ENCODE data around the gene UQCRC1. TPM values are rescaled to one million over a fixed set of nuclear protein-coding genes. Genes with fewer than 3 reads are reported as not detected.

The UQCRC1 gene
- total RNA-seq, 1 donor, result 299 TPM

DNA sequence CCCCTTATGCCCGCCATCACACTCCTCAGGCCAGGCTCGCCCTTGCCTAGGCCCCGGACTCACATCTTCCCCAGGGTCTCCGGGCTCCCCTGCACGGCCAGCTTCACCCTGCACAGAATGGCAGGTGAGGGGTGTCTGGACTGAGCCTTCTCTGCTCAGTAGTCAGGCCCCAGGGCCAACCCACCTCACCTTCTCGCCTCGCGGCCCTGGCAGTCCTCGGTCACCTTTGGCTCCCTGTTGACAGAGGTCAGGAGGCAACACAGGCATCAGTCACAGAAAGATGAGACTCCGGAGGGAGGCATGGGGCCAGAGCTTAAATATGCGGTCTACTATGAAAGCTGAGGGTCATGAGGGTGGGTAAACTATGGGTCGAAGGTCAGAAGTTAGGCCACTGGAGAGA lies 37.5 kb downstream of the UQCRC1 start:
- Histone ChIP-seq H3K4me3 (ENCODE audit: insufficient read depth, low read length) (no peak overlapping the region), H3K36me3 (ENCODE audit: insufficient read depth, low read length) (no peaks in the 10 kb centered on the region), H4K20me1 (ENCODE audit: insufficient read depth, low read length) (no peaks in the 10 kb centered on the region), H3K27me3 (ENCODE audit: insufficient read depth, low read length) (no peaks in the 10 kb centered on the region), H3K79me2 (ENCODE audit: insufficient read depth, low read length) (no peaks in the 10 kb centered on the region), H3K27ac (ENCODE audit: low read depth, low read length) (no peak overlapping the region), H3K9me3 (ENCODE audit: low read depth, low read length) (no peaks in the 10 kb centered on the region), H3K4me1 (ENCODE audit: insufficient read depth, low read length) (no peaks in the 10 kb centered on the region), H2AFZ (ENCODE audit: low read length) (no peak overlapping the region), H3K4me2 (ENCODE audit: insufficient read depth, low read length) (no peak overlapping the region)
- TF ChIP-seq, protein P1, sequence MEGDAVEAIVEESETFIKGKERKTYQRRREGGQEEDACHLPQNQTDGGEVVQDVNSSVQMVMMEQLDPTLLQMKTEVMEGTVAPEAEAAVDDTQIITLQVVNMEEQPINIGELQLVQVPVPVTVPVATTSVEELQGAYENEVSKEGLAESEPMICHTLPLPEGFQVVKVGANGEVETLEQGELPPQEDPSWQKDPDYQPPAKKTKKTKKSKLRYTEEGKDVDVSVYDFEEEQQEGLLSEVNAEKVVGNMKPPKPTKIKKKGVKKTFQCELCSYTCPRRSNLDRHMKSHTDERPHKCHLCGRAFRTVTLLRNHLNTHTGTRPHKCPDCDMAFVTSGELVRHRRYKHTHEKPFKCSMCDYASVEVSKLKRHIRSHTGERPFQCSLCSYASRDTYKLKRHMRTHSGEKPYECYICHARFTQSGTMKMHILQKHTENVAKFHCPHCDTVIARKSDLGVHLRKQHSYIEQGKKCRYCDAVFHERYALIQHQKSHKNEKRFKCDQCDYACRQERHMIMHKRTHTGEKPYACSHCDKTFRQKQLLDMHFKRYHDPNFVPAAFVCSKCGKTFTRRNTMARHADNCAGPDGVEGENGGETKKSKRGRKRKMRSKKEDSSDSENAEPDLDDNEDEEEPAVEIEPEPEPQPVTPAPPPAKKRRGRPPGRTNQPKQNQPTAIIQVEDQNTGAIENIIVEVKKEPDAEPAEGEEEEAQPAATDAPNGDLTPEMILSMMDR (IDR thresholded peaks at IDR 0.05; ENCODE audit: extremely low read depth, low read depth, low read length), result no peak
- DNase-seq (ENCODE audit: insufficient read length, low spot score, missing footprints), result no peak

DNA sequence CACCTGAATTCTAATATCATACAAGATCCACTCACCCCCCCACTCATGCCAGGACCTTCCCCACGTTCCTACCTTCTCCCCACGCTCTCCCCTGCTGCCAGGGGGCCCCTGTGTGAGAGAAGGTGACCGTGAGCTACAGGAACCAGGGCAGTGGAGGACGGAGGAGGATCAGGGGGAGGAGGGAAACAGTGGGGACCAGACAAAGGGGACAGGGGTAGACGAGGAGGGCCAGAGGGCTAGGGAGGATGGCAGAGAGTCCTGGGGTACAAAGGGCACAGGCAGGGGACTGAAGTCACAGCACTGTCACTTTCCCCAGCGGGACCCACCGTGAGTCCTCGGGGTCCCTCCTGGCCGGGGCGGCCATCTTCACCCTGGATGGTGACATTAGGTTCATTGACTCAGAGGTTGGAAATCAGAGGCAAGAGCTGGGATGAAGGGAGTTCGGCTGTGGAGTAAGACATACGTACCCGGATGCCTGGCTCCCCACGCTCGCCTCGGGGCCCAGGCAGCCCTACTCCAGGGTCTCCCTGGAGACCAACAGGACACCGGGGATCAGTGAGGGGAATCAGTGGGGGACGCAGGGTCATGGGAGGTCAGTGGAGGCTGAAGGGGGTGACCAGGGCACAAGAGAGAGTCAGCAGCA lies 39.5 kb downstream of the UQCRC1 start:
- Histone ChIP-seq H3K79me2 (ENCODE audit: insufficient read depth, low read length) (no peaks in the 10 kb centered on the region), H3K27ac (ENCODE audit: low read depth, low read length) (no peak overlapping the region), H4K20me1 (ENCODE audit: insufficient read depth, low read length) (no peaks in the 10 kb centered on the region), H3K9me3 (ENCODE audit: low read depth, low read length) (no peaks in the 10 kb centered on the region), H3K27me3 (ENCODE audit: insufficient read depth, low read length) (no peaks in the 10 kb centered on the region), H3K4me3 (ENCODE audit: insufficient read depth, low read length) (no peak overlapping the region), H3K4me1 (ENCODE audit: insufficient read depth, low read length) (peaks cover 14% of the 10 kb centered on the region), H3K4me2 (ENCODE audit: insufficient read depth, low read length) (no peak overlapping the region), H3K36me3 (ENCODE audit: insufficient read depth, low read length) (no peaks in the 10 kb centered on the region), H2AFZ (ENCODE audit: low read length) (no peak overlapping the region)
- TF ChIP-seq, protein P1 (IDR thresholded peaks at IDR 0.05; ENCODE audit: extremely low read depth, low read depth, low read length), result no peak
- DNase-seq (ENCODE audit: insufficient read length, low spot score, missing footprints), result peak; percentile 53

DNA sequence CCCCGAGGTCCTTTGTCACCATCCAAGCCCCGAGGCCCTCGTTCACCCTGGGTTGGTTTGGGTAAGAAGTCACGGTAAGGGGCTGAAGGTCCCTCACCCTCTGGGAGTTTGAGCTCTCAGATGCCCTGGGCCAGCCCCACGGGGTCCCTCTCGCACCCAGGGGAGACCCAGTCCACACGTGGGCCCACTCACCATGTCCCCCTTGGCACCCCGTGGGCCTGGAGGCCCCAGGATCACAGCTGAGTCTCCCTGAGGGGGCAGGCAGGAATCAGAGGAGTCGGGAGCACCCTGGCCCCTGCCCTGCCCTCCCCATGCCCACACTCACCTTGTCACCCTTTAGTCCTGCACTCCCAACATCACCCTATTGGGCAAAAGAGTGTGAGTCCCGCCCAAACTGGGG lies 40.0 kb downstream of the UQCRC1 start:
- Histone ChIP-seq H2AFZ (ENCODE audit: low read length) (no peak overlapping the region), H3K9me3 (ENCODE audit: low read depth, low read length) (no peaks in the 10 kb centered on the region), H3K4me1 (ENCODE audit: insufficient read depth, low read length) (peaks cover 19% of the 10 kb centered on the region), H3K4me3 (ENCODE audit: insufficient read depth, low read length) (no peak overlapping the region), H3K79me2 (ENCODE audit: insufficient read depth, low read length) (no peaks in the 10 kb centered on the region), H3K4me2 (ENCODE audit: insufficient read depth, low read length) (no peak overlapping the region), H3K27ac (ENCODE audit: low read depth, low read length) (no peak overlapping the region), H3K27me3 (ENCODE audit: insufficient read depth, low read length) (no peaks in the 10 kb centered on the region), H4K20me1 (ENCODE audit: insufficient read depth, low read length) (no peaks in the 10 kb centered on the region), H3K36me3 (ENCODE audit: insufficient read depth, low read length) (no peaks in the 10 kb centered on the region)
- no peak for DNase-seq (ENCODE audit: insufficient read length, low spot score, missing footprints)
- TF ChIP-seq, protein P1 (IDR thresholded peaks at IDR 0.05; ENCODE audit: extremely low read depth, low read depth, low read length), result no peak

DNA sequence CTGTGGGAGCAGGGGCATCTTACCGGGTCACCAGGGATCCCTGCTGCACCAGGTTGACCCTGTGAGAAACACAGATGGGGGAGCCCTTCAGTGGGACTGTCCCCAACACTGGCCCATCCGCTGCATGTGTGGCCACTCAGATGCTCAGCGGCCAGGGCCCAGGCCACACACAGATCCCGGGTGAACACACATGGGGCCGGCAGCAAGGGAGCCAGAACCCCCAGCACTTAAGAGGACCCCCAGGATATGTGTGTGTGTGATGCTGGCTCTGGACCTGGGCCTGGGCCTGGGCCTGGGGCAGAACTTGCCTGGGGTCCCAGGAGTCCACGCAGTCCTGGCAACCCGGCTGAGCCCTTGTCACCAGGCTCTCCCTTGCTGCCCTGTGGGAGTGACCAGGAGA lies 41.0 kb downstream of the UQCRC1 start:
- no peaks in the 10 kb centered on the region for H3K27me3 ChIP-seq (ENCODE audit: insufficient read depth, low read length)
- no peaks in the 10 kb centered on the region for H4K20me1 ChIP-seq (ENCODE audit: insufficient read depth, low read length)
- no peak for DNase-seq (ENCODE audit: insufficient read length, low spot score, missing footprints)
- no peaks in the 10 kb centered on the region for H3K9me3 ChIP-seq (ENCODE audit: low read depth, low read length)
- H3K4me2 ChIP-seq (ENCODE audit: insufficient read depth, low read length), result no peak overlapping the region
- no peak overlapping the region for H2AFZ ChIP-seq (ENCODE audit: low read length)
- H3K27ac ChIP-seq (ENCODE audit: low read depth, low read length), result no peak overlapping the region
- no peaks in the 10 kb centered on the region for H3K79me2 ChIP-seq (ENCODE audit: insufficient read depth, low read length)
- TF ChIP-seq, protein P1 (IDR thresholded peaks at IDR 0.05; ENCODE audit: extremely low read depth, low read depth, low read length), result no peak
- no peaks in the 10 kb centered on the region for H3K36me3 ChIP-seq (ENCODE audit: insufficient read depth, low read length)
- H3K4me1 ChIP-seq (ENCODE audit: insufficient read depth, low read length), result peaks cover 28% of the 10 kb centered on the region
- H3K4me3 ChIP-seq (ENCODE audit: insufficient read depth, low read length), result no peak overlapping the region

All from osteoblast (primary cell).